ENCODE data around the gene ROBO2.

The ROBO2 gene

DNA sequence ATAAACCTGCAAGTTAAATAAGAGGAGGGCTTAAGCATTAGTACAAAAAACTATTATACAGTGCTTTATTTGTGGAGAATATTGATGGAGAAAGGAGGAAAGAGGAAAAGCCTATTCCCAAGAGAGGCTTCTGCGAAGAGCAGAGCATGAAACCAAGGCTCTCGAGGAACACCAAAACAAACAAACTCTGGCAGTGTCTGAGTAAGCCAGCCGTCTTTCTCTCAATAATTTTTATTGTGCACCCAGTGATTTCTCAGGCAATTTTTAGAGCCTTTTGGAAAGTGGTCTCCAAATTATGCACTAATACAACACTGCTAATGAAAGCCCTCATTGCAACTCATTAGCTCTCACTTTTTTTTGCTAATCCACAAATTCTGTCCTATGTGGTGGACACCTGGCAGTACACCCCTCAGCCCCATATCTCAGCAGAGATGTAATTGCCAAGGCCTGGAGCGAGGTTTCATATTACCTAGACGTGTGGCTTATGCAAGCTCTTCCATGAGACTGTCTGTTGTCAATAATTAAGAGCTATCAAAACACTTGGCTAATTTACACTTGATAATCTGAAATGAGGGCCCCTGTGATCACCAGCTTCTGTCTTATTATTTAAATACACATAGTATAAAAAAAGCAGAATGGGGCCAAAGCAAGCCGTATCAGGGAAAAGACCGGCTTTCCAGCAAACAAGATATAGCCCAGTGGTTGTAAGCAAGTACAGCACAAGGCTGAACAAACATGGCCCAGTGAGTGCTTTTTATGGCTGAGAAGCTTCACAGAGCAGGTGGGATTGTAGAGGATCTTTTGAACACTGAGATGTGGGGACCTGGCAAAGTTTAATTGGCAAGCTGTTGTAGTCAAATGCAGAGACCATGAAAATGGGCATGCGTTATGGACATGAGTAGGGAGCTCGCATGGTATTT, 216.9 kb downstream of the ROBO2 start:
- peak; percentile 16 for DNase-seq

- no peak for DNase-seq
Measured at GRCh38 chr3:77259694-77260093, 219.8 kb downstream of the ROBO2 start.

DNA sequence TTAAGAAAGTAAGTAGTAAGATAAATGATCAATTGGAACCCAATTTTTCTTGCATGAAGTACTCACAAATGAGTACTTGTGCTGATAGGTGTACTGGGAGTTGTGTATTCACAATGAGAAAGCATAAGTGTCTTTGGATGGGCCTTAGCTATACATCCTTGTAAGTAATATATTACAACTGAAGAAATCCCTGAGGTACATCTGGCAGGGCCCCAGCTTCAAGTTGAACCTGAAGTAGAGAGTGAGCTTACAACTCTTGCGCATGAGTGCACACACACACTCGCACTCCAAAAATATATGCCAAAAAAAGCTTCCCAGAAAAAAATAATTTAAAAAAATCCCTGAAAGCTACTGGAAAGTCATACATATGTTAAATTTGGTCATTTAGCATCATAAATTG, 222.5 kb downstream of the ROBO2 start:
- no peak for DNase-seq

- no peak for DNase-seq
Measured at GRCh38 chr3:77267589-77267988, 227.7 kb downstream of the ROBO2 start.

GRCh38 chr3:77271306-77271705, 231.4 kb downstream of the ROBO2 start:
- DNase-seq, result no peak

GRCh38 chr3:77271711-77272110, 231.8 kb downstream of the ROBO2 start:
- DNase-seq, result no peak

DNA sequence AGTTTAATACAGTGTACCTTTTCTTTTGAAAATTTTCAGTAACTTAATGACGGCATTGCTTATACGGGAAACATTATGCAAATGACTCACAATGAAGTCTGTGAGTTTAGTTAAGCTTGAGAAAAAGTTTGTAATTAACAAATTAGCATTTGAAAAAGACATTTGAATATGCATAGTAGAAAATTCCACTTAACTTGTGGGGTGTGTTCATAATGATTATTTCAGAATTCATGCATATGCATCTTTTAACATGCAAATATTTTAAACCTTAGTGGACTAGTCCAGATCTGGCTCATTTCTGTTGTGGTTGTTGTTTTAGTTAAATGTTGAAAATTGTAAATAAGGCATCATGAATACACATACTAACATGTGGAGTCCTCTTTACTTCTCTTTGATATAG, 239.4 kb downstream of the ROBO2 start:
- no peak for DNase-seq

GRCh38 chr3:77281721-77282120, 241.8 kb downstream of the ROBO2 start:
- no peak for DNase-seq

DNA sequence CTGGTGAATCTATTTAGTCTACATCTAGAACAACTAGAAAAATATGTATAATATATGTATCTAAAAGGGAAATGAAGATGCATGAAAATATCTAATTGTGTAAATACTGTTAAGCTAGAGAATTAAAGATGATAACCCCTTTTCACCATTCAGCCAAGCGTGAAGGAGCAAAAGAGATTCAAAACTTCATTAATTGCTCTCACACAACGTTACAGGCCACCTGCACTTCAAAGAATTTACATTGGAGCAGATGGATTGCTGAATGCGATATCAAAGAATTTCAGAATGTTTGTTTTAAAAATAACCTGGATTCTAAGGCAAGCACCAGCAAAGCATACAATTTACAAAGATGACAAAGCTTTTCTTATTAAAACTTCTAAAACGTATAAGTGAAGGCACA, 243.2 kb downstream of the ROBO2 start:
- no peak for DNase-seq

DNA sequence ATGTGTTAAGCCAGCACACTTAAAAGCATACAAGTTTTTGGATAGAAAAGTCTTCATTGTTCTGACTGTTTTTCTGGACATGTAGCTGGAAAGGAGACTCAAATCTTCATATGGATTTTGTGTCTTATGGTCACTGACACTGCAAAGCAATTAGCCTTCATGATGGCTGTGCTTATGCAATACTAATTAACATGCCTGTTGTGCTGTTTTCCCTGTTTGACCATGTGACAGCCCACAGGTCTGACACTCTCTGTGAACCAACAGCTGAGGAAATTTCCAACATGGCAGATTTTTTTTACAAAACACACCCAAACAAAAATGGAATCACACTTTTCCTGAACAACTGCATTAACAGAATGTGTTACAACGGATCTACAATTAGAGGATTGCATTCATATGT, 248.4 kb downstream of the ROBO2 start:
- DNase-seq, result no peak

DNA sequence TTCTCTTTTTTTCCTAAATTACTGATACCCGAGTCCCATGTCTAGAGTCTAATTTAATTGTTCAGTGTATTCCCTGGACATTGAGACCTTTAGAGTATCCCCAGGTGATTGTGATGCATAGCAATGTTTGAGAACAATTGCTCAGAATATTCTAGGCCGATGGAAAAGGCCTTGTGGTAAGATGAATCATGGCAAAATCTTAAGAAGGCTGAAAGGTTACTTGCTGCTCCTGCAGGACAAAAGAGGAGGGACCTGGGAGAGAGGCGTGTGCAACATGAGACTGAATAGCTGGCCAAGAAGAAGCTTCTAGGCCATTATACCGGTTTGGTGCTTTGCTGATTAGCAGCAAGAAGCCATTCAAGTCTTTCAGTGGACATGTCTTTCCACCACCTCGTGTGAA, 256.6 kb downstream of the ROBO2 start:
- DNase-seq, result no peak

DNA sequence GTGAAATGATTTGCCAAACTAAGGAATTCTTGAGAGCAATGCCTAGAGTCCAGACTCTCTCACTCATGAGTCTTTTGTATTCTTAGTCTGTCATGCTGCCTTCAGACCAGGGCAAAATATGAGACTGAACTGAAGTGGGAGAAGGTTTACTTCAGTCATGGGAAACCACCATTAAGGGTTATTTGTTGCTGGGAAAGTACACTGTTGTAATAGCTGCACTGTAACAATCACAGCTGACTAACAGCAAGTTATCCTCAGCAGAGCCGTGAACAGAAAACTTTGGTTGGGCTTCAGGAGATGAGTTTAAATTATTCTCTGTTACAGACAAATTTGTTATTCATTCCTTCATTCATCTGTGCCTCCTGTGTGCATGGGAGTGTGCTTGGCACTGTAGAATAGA, 258.5 kb downstream of the ROBO2 start:
- no peak for DNase-seq

DNA sequence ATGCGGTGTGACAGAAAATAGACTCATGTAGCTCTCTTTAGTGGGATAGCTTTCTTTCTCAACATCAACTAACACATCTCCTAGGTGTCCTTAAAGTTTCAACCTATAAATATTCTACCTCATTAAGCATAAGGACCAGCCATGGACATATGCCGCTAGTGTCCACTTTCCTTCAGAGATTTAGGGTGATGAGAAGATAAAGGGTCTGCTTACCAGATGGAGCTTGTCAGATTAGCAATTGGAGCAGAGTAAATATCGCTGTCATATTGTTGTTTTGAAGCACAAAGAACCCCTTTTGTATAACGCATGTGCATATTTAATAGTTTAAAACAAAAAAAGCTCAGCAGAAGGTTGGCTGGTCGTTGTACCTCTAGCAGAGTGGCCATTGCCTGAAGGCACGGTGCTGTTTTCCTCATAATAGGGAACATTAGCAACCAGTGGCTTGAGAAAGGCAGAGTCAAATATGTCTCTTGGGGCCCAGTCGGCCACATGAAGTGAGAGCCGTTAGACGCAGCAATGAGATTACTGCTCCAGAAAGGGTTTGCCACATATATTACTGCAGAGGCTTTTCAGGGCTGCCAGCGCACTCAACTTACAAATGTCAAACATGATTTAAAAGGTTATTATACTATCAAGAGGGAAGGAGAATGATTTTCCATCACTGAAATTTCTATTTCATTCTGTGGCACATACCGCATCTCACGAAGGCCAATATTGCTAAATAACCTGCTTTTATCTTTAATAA, 264.2 kb downstream of the ROBO2 start:
- no peak for DNase-seq

- DNase-seq, result no peak
Measured at GRCh38 chr3:77304700-77305021, 264.8 kb downstream of the ROBO2 start.

- DNase-seq, result no peak
Measured at GRCh38 chr3:77309460-77309859, 269.6 kb downstream of the ROBO2 start.

- DNase-seq, result no peak
Measured at GRCh38 chr3:77313843-77314242, 273.9 kb downstream of the ROBO2 start.

GRCh38 chr3:77319711-77320110, 279.8 kb downstream of the ROBO2 start:
- no peak for DNase-seq

DNA sequence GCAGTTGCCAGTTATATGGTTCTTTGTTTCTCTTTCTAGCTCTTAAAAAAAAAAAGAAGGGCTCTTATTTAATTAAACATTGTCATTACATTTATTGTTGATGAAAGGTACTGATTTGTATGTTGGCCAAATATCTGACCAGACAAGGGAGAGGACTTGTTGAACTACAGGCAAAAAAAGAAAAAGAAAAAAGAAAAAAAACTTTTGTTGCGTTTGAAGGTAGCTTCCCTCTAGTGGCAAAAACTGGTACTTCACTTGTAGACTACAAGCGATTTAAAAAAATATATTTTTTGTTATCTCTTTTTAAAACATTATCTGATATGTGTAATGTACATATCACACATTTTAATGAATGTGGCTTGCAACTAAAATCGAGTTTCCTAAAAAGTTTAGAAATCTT, 280.6 kb downstream of the ROBO2 start:
- peak; percentile 14 for DNase-seq

GRCh38 chr3:77321646-77322045, 281.7 kb downstream of the ROBO2 start:
- DNase-seq, result no peak

DNA sequence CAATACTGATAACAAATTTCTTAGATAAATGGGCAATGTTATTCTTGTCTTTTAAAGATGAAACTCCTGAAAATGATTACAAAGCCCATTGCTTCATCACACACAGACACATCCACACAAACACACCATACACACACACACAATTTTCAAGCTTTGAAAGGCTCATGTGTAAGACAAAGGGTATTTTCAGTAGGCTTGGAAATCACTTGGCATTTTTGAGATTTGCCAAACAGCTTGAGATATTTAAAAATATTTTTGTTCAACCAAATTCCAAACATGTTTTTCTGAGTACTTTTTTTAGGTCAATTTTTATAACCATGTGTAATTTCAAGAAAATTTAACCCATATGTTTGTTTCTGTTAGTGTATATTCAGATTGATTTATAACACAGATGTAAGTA, 283.7 kb downstream of the ROBO2 start:
- no peak for DNase-seq

DNA sequence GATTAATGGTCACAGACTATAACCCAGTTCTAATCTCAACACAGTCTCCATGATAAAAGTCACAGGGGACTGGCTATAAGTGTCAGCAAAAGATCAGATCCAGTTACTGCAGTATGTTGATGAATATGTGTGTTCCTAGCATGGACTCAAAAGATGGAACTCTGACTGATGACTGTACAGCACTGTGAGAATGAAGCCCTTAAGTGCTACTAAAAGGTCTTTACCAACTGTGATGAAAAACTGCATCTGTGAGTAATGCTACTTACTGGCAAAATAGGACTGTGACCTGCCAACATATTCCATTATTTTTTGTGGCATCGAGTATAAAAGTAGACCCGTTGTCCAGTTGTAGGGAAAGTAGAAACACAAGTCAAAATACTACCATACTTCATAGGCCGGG, 284.2 kb downstream of the ROBO2 start:
- DNase-seq, result no peak

DNA sequence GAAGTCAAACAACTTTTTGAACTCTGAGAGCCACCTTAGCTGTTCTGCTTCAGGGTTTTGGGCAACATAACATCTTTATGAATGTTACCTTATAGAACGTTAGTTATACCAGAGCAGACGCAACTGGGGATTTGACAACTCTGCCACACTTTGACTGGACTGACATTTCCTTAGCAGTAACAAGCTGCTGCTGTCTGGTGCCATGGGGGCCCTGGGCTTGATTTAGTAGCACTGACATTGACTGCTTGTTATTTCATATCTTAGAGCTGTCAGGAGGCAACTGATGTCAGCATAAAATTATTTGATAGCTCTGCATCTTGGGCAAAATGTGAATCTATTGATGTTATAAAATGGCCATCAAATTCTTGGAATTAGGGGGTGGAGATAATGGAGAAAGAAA, 285.4 kb downstream of the ROBO2 start:
- no peak for DNase-seq

DNA sequence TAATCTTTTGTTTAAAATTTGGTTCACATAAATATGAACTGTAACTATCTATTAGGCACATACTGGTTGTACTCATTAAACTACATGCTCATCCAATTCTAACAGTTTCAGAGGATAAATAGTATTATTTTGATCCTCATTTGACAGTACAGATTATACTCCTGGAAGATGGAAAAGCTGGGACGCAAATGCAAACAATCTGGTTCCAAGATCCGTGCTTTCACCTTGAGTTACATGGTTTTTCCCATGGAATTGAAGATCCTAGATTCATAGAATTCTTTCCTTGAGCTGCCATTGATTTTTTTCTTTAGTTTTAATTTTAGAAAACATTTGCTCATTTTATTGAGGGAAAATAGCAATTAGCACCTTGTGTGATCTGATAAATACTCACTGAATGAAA, 285.8 kb downstream of the ROBO2 start:
- no peak for DNase-seq

GRCh38 chr3:77326586-77326985, 286.7 kb downstream of the ROBO2 start:
- no peak for DNase-seq
